ENCODE data around the gene HOXB9. TPM values are rescaled to one million over a fixed set of nuclear protein-coding genes. Genes with fewer than 3 reads are reported as not detected.

Gene HOXB9
- total and polyA plus RNA-seq, 12 donors, result 0.11 to 2.7 (median 0.68) TPM; not detected in 2

- peaks cover 19 to 22% of the 10 kb centered on the region in 2 donors for H3K4me1 ChIP-seq (replicated peaks in 1 of 2)
- 37 to 51% (median 44%) methylated on average over 5 of the region's 5 CpGs for WGBS, 4 donors
- no peak overlapping the region for H3K27ac ChIP-seq
- H3K36me3 ChIP-seq (replicated peaks in 1 of 2), result no peaks in the 10 kb centered on the region
- no peak for TF ChIP-seq POLR2A (IDR thresholded peaks at IDR 0.05)
- no peak for TF ChIP-seq CTCF (IDR thresholded peaks at IDR 0.05)
- peak in 1 of 7 donors; percentile 6 for DNase-seq
- peaks cover 97% of the 10 kb centered on the region for H3K27me3 ChIP-seq
- no peak overlapping the region for H3K4me3 ChIP-seq
- H3K9me3 ChIP-seq (replicated peaks in 1 of 3), result no peaks in the 10 kb centered on the region
- intact Hi-C loops (cut with DNase I), result loop anchor here in 1 of 2 donors (10.0 kb wide), 1 partner anchor 474 kb away; no protein-coding TSS in a partner anchor
Observed at GRCh38 chr17:48628649-48629410, 2.7 kb upstream of the HOXB9 start.

- intact Hi-C loops (cut with DNase I), result loop anchor here in 1 of 2 donors (10.0 kb wide), 1 partner anchor 473 kb away; no protein-coding TSS in a partner anchor
- no peak overlapping the region for H3K4me3 ChIP-seq
- no peaks in the 10 kb centered on the region for H3K36me3 ChIP-seq (replicated peaks in 1 of 2)
- no peak overlapping the region for H3K27ac ChIP-seq
- peaks cover 90% of the 10 kb centered on the region for H3K27me3 ChIP-seq
- H3K9me3 ChIP-seq (replicated peaks in 1 of 3), result no peaks in the 10 kb centered on the region
- TF ChIP-seq POLR2A (IDR thresholded peaks at IDR 0.05) (no peak), CTCF (IDR thresholded peaks at IDR 0.05) (no peak)
- peak in 1 of 7 donors; percentile 2 for DNase-seq
- H3K4me1 ChIP-seq (replicated peaks in 1 of 2), result peaks cover 19 to 22% of the 10 kb centered on the region in 2 donors
- 30 to 41% (median 32%) methylated on average over 27 of the region's 27 CpGs for WGBS, 4 donors
Observed at GRCh38 chr17:48627623-48628521, 1.7 kb upstream of the HOXB9 start.

GRCh38 chr17:48627118-48627597 is 1.0 kb upstream of the HOXB9 start:
- peaks cover 85% of the 10 kb centered on the region for H3K27me3 ChIP-seq
- H3K36me3 ChIP-seq (replicated peaks in 1 of 2), result no peaks in the 10 kb centered on the region
- H3K4me1 ChIP-seq (replicated peaks in 1 of 2), result peaks cover 19 to 22% of the 10 kb centered on the region in 2 donors
- no peaks in the 10 kb centered on the region for H3K9me3 ChIP-seq (replicated peaks in 1 of 3)
- intact Hi-C loops (cut with DNase I), result loop anchor here in 1 of 2 donors (10.0 kb wide), 1 partner anchor 472 kb away; no protein-coding TSS in a partner anchor
- 25 to 45% (median 30%) methylated on average over 5 of the region's 5 CpGs for WGBS, 4 donors
- H3K27ac ChIP-seq, result no peak overlapping the region
- no peak for DNase-seq
- H3K4me3 ChIP-seq, result no peak overlapping the region
- TF ChIP-seq CTCF (IDR thresholded peaks at IDR 0.05), result no peak
- TF ChIP-seq POLR2A (IDR thresholded peaks at IDR 0.05), result no peak
